ENCODE results near the gene SFT2D1. TPM values are rescaled to one million over a fixed set of nuclear protein-coding genes. Genes with fewer than 3 reads are reported as not detected.

Gene SFT2D1
- total RNA-seq, 1 donor from 2014 or later = 63.3 TPM

DNA sequence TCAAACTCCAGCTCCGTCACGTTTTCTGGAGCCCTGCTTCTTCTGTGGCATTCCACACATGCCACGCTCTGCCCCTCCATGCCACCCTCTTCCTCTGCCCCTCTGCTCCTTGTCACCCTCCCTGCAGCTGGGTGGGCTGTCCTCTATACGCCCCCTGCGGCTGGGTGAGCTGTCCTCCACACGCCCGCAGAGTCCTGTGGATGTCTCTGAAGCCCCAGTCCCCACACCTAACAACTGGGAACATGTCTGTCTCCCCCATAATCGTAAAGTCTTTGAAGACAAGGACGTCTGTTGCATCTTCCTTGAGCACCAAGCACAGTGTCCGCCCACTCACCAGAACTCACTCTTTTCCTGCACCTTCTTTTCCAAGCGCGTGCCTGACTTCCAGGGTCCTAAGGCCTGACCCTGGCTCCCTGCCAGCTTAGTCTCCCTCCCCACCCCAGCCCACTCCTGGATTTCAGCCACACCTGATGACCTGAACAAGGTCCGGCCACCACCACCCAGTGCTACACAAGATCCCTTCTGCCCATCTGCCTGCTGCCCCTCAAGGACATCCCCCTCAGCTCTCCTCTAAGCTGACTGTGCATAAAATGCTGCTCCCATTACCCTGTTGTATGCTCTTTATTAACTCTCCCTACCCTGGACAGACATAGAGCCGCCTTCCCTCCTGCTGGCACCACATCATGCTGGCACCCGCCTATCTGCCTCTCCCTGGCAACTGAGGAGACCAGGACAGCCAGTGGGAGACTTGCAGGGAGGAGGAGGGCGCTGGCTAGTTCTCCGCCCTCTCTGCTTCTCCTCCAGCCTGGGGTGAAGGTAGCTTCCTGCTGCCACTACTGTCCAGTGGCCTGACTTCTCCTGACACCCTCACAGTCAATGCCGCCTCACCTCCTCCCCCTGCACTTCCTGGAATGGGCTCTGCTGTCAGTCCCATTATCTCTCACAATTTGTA lies 23.4 kb downstream of the SFT2D1 start:
- H3K4me3 Mint-ChIP-seq = no peak overlapping the region
- no peaks in the 10 kb centered on the region for H3K9me3 Mint-ChIP-seq
- intact Hi-C loops (cut with micrococcal nuclease) = no loop called here
- no peak overlapping the region for H3K27ac Mint-ChIP-seq
- no peak for DNase-seq (ENCODE audit: low spot score)
- peaks cover 14% of the 10 kb centered on the region for H3K36me3 Mint-ChIP-seq (ENCODE audit: low read depth)
- H3K4me1 Mint-ChIP-seq (ENCODE audit: low read depth) = no peaks in the 10 kb centered on the region
- no peaks in the 10 kb centered on the region for H3K27me3 Mint-ChIP-seq (ENCODE audit: insufficient read depth)

- Mint-ChIP-seq H3K4me3 (no peak overlapping the region), H3K27ac (no peak overlapping the region), H3K36me3 (ENCODE audit: low read depth) (peaks cover 10% of the 10 kb centered on the region)
These were observed 24.1 kb downstream of the SFT2D1 start for GRCh38 chr6:166318227-166318626.

DNA sequence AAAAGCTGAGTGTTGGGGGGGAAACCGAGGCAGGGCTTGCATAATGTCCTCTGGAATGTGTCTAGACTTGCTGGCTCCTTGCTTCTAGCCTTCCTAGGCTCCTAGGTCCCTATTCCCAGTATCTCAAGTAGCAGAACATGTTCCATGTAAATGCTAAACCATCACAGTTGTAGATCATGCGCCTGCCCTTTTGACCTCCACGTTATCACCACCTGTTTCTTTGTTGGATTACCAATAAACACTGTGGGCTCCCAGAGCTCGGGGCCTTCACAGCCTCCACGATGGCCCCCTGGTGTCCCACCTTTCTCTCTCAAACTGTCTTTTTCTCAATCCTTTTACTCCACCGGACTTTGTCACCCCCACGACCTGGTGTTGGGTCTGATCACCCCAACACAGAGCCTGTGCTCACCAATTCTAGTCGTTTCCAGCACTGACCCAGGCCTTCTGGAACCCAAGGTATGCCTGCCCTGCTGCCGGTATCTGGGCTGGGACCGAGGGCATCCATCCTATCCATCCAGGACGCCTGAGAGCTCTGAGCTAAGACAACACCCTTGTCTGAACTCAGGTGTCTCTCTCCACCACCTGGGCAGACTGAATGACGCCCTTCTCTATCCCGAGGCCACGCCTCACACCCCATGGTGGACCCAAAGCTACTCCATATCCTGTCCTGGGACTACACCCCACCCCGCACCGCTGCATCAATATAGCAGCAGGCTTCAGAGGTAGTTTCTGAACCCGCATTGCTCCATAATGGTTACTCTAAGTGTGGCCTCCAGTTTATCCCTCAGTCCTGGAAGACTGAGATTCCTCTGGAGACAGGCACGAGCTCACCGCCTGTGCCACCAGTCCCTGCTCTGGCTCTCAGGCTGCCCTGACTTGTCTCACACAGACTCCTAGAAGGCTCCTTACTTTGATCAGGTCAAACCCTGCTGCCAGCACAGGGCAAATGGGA lies 24.8 kb downstream of the SFT2D1 start:
- Mint-ChIP-seq H3K4me1 (ENCODE audit: low read depth) (no peaks in the 10 kb centered on the region), H3K27ac (no peak overlapping the region), H3K27me3 (ENCODE audit: insufficient read depth) (no peaks in the 10 kb centered on the region), H3K36me3 (ENCODE audit: low read depth) (peaks cover 8% of the 10 kb centered on the region), H3K9me3 (no peaks in the 10 kb centered on the region), H3K4me3 (no peak overlapping the region)
- intact Hi-C loops (cut with micrococcal nuclease) = no loop called here
- no peak for DNase-seq (ENCODE audit: low spot score)

More at GRCh38 chr6:166318227-166318626, 24.1 kb downstream of the SFT2D1 start:
- no peaks in the 10 kb centered on the region for H3K9me3 Mint-ChIP-seq
- H3K4me1 Mint-ChIP-seq (ENCODE audit: low read depth) = no peaks in the 10 kb centered on the region
- H3K27me3 Mint-ChIP-seq (ENCODE audit: insufficient read depth) = no peaks in the 10 kb centered on the region
- no peak for DNase-seq (ENCODE audit: low spot score)
- intact Hi-C loops (cut with micrococcal nuclease) = no loop called here

- Mint-ChIP-seq H3K27ac (no peak overlapping the region), H3K36me3 (ENCODE audit: low read depth) (peaks cover 8% of the 10 kb centered on the region), H3K4me1 (ENCODE audit: low read depth) (no peaks in the 10 kb centered on the region), H3K27me3 (ENCODE audit: insufficient read depth) (peaks cover 4% of the 10 kb centered on the region), H3K4me3 (no peak overlapping the region), H3K9me3 (no peaks in the 10 kb centered on the region)
- no peak for DNase-seq (ENCODE audit: low spot score)
- intact Hi-C loops (cut with micrococcal nuclease) = loop anchor here (1.0 kb wide), 1 partner anchor 11 kb away; no protein-coding TSS in a partner anchor
These were observed 26.9 kb downstream of the SFT2D1 start for GRCh38 chr6:166315436-166315835.

DNA sequence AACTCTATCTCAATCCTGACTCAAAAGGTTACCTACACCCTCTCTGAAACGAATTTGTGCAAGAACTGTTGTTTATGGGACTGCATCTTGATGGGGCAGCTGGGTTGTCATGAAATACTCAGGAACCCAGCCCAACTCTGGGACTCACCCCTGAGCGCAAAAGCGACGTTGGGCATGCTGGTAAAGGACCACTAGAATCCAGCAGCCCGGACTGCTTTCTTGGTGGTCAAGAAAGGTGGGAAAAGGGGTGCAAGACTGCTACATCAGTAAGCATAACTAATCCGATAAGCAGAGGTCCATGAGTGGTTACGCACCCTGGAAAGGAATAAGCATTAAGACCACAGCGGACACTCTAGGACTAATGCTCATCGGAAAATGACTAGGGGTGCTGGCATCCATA lies 27.9 kb downstream of the SFT2D1 start:
- Mint-ChIP-seq H3K27me3 (ENCODE audit: insufficient read depth) (peaks cover 14% of the 10 kb centered on the region), H3K4me1 (ENCODE audit: low read depth) (no peaks in the 10 kb centered on the region), H3K27ac (no peak overlapping the region), H3K9me3 (no peaks in the 10 kb centered on the region), H3K4me3 (no peak overlapping the region), H3K36me3 (ENCODE audit: low read depth) (peaks cover 8% of the 10 kb centered on the region)
- DNase-seq (ENCODE audit: low spot score) = no peak
- intact Hi-C loops (cut with micrococcal nuclease) = no loop called here

GRCh38 chr6:166313255-166314070 lies 28.9 kb downstream of the SFT2D1 start:
- H3K4me1 Mint-ChIP-seq (ENCODE audit: low read depth) = no peaks in the 10 kb centered on the region
- H3K27me3 Mint-ChIP-seq (ENCODE audit: insufficient read depth) = peaks cover 23% of the 10 kb centered on the region
- H3K27ac Mint-ChIP-seq = no peak overlapping the region
- H3K4me3 Mint-ChIP-seq = no peak overlapping the region
- H3K9me3 Mint-ChIP-seq = no peaks in the 10 kb centered on the region
- no peak for DNase-seq (ENCODE audit: low spot score)
- no peaks in the 10 kb centered on the region for H3K36me3 Mint-ChIP-seq (ENCODE audit: low read depth)
- intact Hi-C loops (cut with micrococcal nuclease) = loop anchor here (1.0 kb wide), 2 partner anchors 68 to 87 kb away; no protein-coding TSS in a partner anchor

DNA sequence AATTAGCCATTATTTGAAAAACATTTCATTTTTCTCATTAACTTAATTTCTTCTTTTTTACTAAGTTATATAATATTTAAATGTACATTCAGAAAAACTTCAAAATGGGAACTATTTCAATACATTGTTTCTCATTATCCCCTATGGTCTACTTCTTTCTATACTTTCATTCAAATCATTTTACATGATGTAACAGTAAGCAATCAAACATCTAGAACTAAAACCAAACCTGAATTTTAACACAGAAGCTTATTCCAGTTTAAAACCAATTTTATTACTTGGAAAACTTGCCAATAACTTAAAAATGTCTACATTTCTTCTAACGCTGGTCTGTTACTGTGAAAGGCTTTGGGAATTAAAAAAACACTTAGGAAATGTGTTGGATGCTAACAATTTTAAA lies 29.5 kb downstream of the SFT2D1 start:
- Mint-ChIP-seq H3K36me3 (ENCODE audit: low read depth) (no peaks in the 10 kb centered on the region), H3K4me1 (ENCODE audit: low read depth) (no peaks in the 10 kb centered on the region), H3K27me3 (ENCODE audit: insufficient read depth) (peaks cover 24% of the 10 kb centered on the region), H3K4me3 (no peak overlapping the region), H3K27ac (no peak overlapping the region), H3K9me3 (no peaks in the 10 kb centered on the region)
- intact Hi-C loops (cut with micrococcal nuclease) = loop anchor here (1.0 kb wide), 2 partner anchors 68 to 87 kb away; no protein-coding TSS in a partner anchor
- DNase-seq (ENCODE audit: low spot score) = no peak

DNA sequence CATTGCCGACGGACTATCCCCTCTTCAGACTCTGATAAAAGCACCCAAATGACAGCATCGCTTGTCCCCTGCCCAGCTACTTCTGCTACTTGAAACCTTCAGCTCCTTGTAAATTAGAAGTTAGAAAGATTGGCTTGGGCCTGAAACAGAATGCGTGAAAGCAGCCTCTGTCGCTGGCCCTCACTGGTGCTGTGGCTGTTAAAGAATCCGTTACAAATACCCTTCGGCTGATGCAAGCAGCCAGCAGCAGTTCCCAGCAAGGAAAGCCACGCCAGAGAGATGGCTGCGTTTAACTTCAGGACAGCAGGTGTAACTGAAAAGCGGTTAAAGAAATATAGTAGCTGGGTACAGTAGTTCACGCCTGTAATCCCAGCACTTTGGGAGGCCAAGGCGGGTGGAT lies 31.7 kb downstream of the SFT2D1 start:
- intact Hi-C loops (cut with micrococcal nuclease) = no loop called here
- Mint-ChIP-seq H3K4me3 (no peak overlapping the region), H3K27ac (no peak overlapping the region), H3K36me3 (ENCODE audit: low read depth) (peaks cover 3% of the 10 kb centered on the region), H3K27me3 (ENCODE audit: insufficient read depth) (peaks cover 34% of the 10 kb centered on the region), H3K9me3 (no peaks in the 10 kb centered on the region), H3K4me1 (ENCODE audit: low read depth) (no peaks in the 10 kb centered on the region)
- DNase-seq (ENCODE audit: low spot score) = no peak

DNA sequence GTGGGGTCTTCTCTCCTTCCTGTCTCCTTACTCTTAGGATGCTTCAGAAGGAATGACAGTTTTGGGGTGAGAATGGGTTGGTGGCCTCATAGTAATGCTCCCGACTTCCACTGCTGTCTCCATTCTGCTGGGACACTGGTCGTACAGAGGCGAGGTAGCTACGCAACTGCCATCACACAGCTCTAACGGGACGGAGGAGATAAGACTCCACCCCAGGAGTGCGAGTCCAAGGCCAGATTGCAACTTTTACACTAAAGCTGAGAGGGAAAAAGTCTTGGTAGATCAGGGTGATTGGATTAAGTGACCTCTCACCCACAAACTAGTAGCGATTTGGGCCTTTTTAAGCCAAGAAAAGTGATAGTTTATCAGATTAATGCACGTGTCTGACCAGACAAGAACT lies 32.4 kb downstream of the SFT2D1 start:
- no peak overlapping the region for H3K4me3 Mint-ChIP-seq
- DNase-seq (ENCODE audit: low spot score) = no peak
- intact Hi-C loops (cut with micrococcal nuclease) = no loop called here
- H3K9me3 Mint-ChIP-seq = no peaks in the 10 kb centered on the region
- H3K36me3 Mint-ChIP-seq (ENCODE audit: low read depth) = peaks cover 3% of the 10 kb centered on the region
- H3K27me3 Mint-ChIP-seq (ENCODE audit: insufficient read depth) = peaks cover 40% of the 10 kb centered on the region
- no peak overlapping the region for H3K27ac Mint-ChIP-seq
- no peaks in the 10 kb centered on the region for H3K4me1 Mint-ChIP-seq (ENCODE audit: low read depth)

DNA sequence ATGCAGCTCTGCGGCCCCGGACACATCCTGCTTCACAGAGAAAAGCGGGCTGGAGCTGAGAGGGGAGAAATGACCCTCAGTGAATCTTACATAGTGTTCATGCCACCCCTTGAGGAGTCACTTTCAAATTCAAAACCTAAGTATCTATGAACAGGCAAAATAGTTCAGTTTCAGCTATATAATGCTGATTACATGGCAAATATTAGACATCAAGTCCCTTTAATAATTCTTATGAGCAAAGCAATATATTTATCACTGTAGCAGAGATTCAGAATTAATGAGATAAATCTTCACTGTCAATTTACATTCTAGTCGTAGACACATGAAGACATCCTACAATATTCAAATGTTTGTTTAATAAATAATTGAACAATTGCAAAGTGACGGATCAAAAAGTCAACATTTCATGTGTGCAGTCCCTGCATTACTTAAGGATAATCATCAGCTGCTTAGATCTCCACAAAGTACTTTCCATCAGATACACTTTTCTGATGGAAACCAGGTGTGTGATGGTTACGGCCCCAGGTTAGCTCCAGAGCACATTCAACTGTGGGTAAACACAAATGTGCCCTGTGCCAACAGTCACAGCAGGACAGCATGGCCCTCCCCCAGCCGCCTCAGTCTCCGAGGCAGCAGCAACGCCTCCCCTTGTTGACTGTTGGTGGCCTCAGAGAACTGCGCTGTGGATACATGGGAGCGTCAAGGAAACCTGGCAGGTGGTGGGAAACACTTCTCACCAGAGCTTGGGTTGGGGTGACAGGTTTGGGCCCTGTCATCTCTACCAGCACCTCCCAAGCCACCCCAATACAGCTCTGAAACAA lies 33.4 kb downstream of the SFT2D1 start:
- Mint-ChIP-seq H3K27me3 (ENCODE audit: insufficient read depth) (peaks cover 47% of the 10 kb centered on the region), H3K4me1 (ENCODE audit: low read depth) (no peaks in the 10 kb centered on the region), H3K4me3 (peak overlapping the region; percentile 2), H3K36me3 (ENCODE audit: low read depth) (peaks cover 3% of the 10 kb centered on the region), H3K9me3 (no peaks in the 10 kb centered on the region), H3K27ac (no peak overlapping the region)
- no peak for DNase-seq (ENCODE audit: low spot score)
- intact Hi-C loops (cut with micrococcal nuclease) = no loop called here

- intact Hi-C loops (cut with micrococcal nuclease) = no loop called here
- no peaks in the 10 kb centered on the region for H3K9me3 Mint-ChIP-seq
- H3K27me3 Mint-ChIP-seq (ENCODE audit: insufficient read depth) = peaks cover 53% of the 10 kb centered on the region
- DNase-seq (ENCODE audit: low spot score) = no peak
- peaks cover 3% of the 10 kb centered on the region for H3K36me3 Mint-ChIP-seq (ENCODE audit: low read depth)
- peak within 1 kb of the TSS; percentile 2 for H3K4me3 Mint-ChIP-seq
- H3K4me1 Mint-ChIP-seq (ENCODE audit: low read depth) = no peaks in the 10 kb centered on the region
- H3K27ac Mint-ChIP-seq = no peak within 1 kb of the TSS
These were observed 34.1 kb downstream of the SFT2D1 start, which contains the start of gene PRR18 for GRCh38 chr6:166308033-166308768. PRR18 (minus strand) TSS chr6:166308392; CDS start chr6:166308142, 250 bp downstream.
